Endothelial cell of umbilical vein (primary cell): ENCODE results near the gene ENTPD1. TPM values are rescaled to one million over a fixed set of nuclear protein-coding genes. Genes with fewer than 3 reads are reported as not detected.

ENCODE experiments used
- BruUV-seq: library from RNA; stranded (reverse); fragments of 400-500 nt; replicated peaks from 2 replicates; lab custom pipeline; 2021; lab: Mats Ljungman, UMichigan
- CTCF ChIA-PET: fragments of 300-600, 350-600 bp; sonication (Branson Sonifier 250); formaldehyde crosslinking; loops from one replicate; lab custom pipeline; 2021; ENCODE audit warnings: antibody characterized with exemption, inconsistent platforms; lab: Charles Lee
- POLR2A ChIA-PET: fragments of 300-600, 350-600 bp; sonication (Branson Sonifier 250); formaldehyde crosslinking; loops from one replicate; lab custom pipeline; 2021; ENCODE audit warnings: antibody characterized with exemption, inconsistent platforms; lab: Charles Lee
- DNase-seq: peaks from one replicate; pipeline ENCODE4 v3.0.0-alpha.2; 2011; ENCODE audit warnings: low read depth, low spot score
- FAIRE-seq: peaks from 2 replicates; lab custom pipeline; 2011; peaks lifted over from hg19 to GRCh38; lab: Jason Lieb, UNC
- H2AFZ ChIP-seq: 2 replicates; pipeline ENCODE4 v1.6.0; 2012; ENCODE audit warnings: low read depth, low read length, control low read depth, inconsistent platforms
- H3K27ac ChIP-seq: 2 replicates; pipeline ENCODE4 v1.5.1; 2011; ENCODE audit warnings: low read depth, mild to moderate bottlenecking, control low read depth, low read length, moderate library complexity; ENCODE audit not compliant: insufficient read depth
- H3K27me3 ChIP-seq, 2 experiments: 2 replicates each; pipeline versions ENCODE4 v1.6.0 to v1.6.1; 2011; ENCODE audit warnings: low read length in 2 of 2, mixed read lengths in 1 of 2; ENCODE audit not compliant: control insufficient read depth in 2 of 2, insufficient read depth in 2 of 2
- H3K36me3 ChIP-seq, 2 experiments: 2 replicates in 1 of 2; 3 replicates in 1 of 2; pipeline ENCODE4 v1.5.1; 2011; ENCODE audit warnings: low read length in 2 of 2, mild to moderate bottlenecking in 1 of 2, moderate library complexity in 1 of 2; ENCODE audit not compliant: control insufficient read depth in 2 of 2, insufficient read depth in 2 of 2; ENCODE audit errors: extremely low read depth in 1 of 2
- H3K4me1 ChIP-seq: 3 replicates; pipeline ENCODE4 v1.5.1; 2011; ENCODE audit warnings: mild to moderate bottlenecking, low read length; ENCODE audit not compliant: control insufficient read depth, insufficient read depth; ENCODE audit errors: extremely low read depth
- H3K4me2 ChIP-seq: 2 replicates; pipeline ENCODE4 v1.6.1; 2011; ENCODE audit warnings: low read length, control low read depth, mixed read lengths; ENCODE audit not compliant: insufficient read depth
- H3K4me3 ChIP-seq, 3 experiments: fragments of 200-600 bp in 1 of 3; sonication (generic), shearing (Covaris generic) in 1 of 3; replicated peaks in 1 of 3; 2 replicates each; pipeline ENCODE4 v1.5.1; 2011 to 2016; ENCODE audit warnings: control low read depth in 3 of 3, low read length in 3 of 3, mild to moderate bottlenecking in 2 of 3, inconsistent platforms in 1 of 3, low read depth in 1 of 3, moderate library complexity in 1 of 3; ENCODE audit not compliant: insufficient read depth in 1 of 3
- H3K79me2 ChIP-seq: 2 replicates; pipeline ENCODE4 v1.6.0; 2012; ENCODE audit warnings: low read length, inconsistent platforms; ENCODE audit not compliant: control insufficient read depth, insufficient read depth
- H3K9ac ChIP-seq: replicated peaks from 2 replicates; pipeline ENCODE3; 2011; ENCODE audit warnings: low read length, control low read depth; ENCODE audit not compliant: insufficient read depth; ENCODE audit errors: extremely low read depth
- H3K9me1 ChIP-seq: replicated peaks from 3 replicates; pipeline ENCODE4 v1.6.0; 2011; ENCODE audit warnings: mild to moderate bottlenecking, low read length; ENCODE audit not compliant: control insufficient read depth, insufficient read depth; ENCODE audit errors: extremely low read depth
- H3K9me3 ChIP-seq: replicated peaks from 2 replicates; pipeline ENCODE4 v1.5.1; 2012; ENCODE audit warnings: low read length, inconsistent platforms; ENCODE audit not compliant: control insufficient read depth, insufficient read depth
- H4K20me1 ChIP-seq: replicated peaks from 2 replicates; pipeline ENCODE3; 2011; ENCODE audit warnings: mild to moderate bottlenecking, low read length; ENCODE audit not compliant: control insufficient read depth, insufficient read depth; ENCODE audit errors: extremely low read depth
- FOS ChIP-seq: IDR thresholded peaks from 2 replicates; pipeline ENCODE4 v1.6.1; 2011; ENCODE audit warnings: mild to moderate bottlenecking, low read length, moderate library complexity, borderline replicate concordance; ENCODE audit not compliant: insufficient read depth
- GATA2 ChIP-seq: IDR thresholded peaks from 2 replicates; pipeline ENCODE4 v1.7.0; 2011; ENCODE audit warnings: low read depth, mild to moderate bottlenecking, moderate library complexity, mixed read lengths, low read length; ENCODE audit not compliant: insufficient read length, insufficient read depth
- JUN ChIP-seq: IDR thresholded peaks from 2 replicates; pipeline ENCODE4 v1.6.1; 2011; ENCODE audit warnings: borderline replicate concordance, low read depth; ENCODE audit not compliant: insufficient read length, insufficient read depth
- MAX ChIP-seq: IDR thresholded peaks from 2 replicates; pipeline ENCODE4 v1.6.1; 2011; ENCODE audit not compliant: insufficient read depth, insufficient read length
- POLR2A ChIP-seq: IDR thresholded peaks from 2 replicates; pipeline ENCODE4 v1.6.1; 2012; ENCODE audit warnings: low read depth, mild to moderate bottlenecking, control low read depth, low read length
- dilution Hi-C: fragments of 300-500 bp; cut with MboI; formaldehyde crosslinking; loops from one replicate; pipeline ENCODE4 v1.15.0; 2019; ENCODE audit warnings: low sequenced_read_pairs; ENCODE audit not compliant: extremely low pct_ligation_motif_present
- intact Hi-C: fragments of 100-400 bp; cut with micrococcal nuclease; formaldehyde crosslinking; loops from one replicate; pipeline ENCODE4 v1.10.0; 2022
- polyA plus RNA-seq, 4 experiments: library from polyadenylated mRNA; depleted of rRNA in 3 of 4; stranded (reverse) in 3 of 4; unstranded in 1 of 4; fragments of >200 nt; gene quantifications; 2 replicates each; pipeline versions ENCODE4 v1.2.1 to v1.2.3, GENCODE V29; 2011 to 2012; ENCODE audit warnings: missing spikeins in 1 of 4
- total RNA-seq: library from RNA; stranded (reverse); gene quantifications from 2 replicates; pipeline ENCODE4 v1.2.3, GENCODE V29; 2021

ENTPD1 gene
- total and polyA plus RNA-seq, 2 donors (not counting 3 experiments of a cell fraction or from before 2014, with no cell fraction given) = 10.2 to 23.0 TPM

GRCh38 chr10:95742485-95742884, 13.5 kb upstream of the ENTPD1 start:
- Histone ChIP-seq H3K36me3 (no peaks in the 10 kb centered on the region), H3K9ac (peak overlapping the region; percentile 57), H3K27me3 (no peaks in the 10 kb centered on the region), H2AFZ (no peak overlapping the region), H3K4me2 (peak overlapping the region; percentile 64), H3K9me3 (no peaks in the 10 kb centered on the region), H3K9me1 (no peaks in the 10 kb centered on the region), H3K4me3 (peak overlapping the region in 1 of 3 experiments; percentile 1), H3K4me1 (peaks cover 26% of the 10 kb centered on the region), H4K20me1 (no peaks in the 10 kb centered on the region), H3K79me2 (no peaks in the 10 kb centered on the region), H3K27ac (peak overlapping the region; percentile 75)
- BruUV-seq = TSS peak; percentile 59
- DNase-seq = peak; percentile 96
- intact Hi-C loops (loop anchor here (1.0 to 5.0 kb wide), 9 partner anchors 13 to 165 kb away; partner anchors contain the start of genes CC2D2B and ENTPD1), dilution Hi-C loops (no loop called here)
- ChIA-PET POLR2A (interaction anchor here (1.8 kb wide), 1 partner anchor 49 kb away, joined by 8 read pairs; the partner anchor contains the start of gene TCTN3), CTCF (interaction anchor here (0.7 to 3.9 kb wide), 12 partner anchors 12 to 274 kb away, joined by 3 to 79 read pairs (median 4); partner anchors contain the start of gene TCTN3)
- peak; percentile 79 for FAIRE-seq
- TF ChIP-seq POLR2A = no peak
- TF ChIP-seq JUN = peak; percentile 1

- POLR2A ChIA-PET = interaction anchor here (1.8 kb wide), 1 partner anchor 49 kb away, joined by 8 read pairs; the partner anchor contains the start of gene TCTN3
Observed at GRCh38 chr10:95742962-95743535, 12.9 kb upstream of the ENTPD1 start.

More at GRCh38 chr10:95742962-95743535, 12.9 kb upstream of the ENTPD1 start:
- BruUV-seq = no TSS peak
- FAIRE-seq (peak; percentile 82), DNase-seq (peak; percentile 45)
- CTCF ChIA-PET = interaction anchor here (0.9 to 3.9 kb wide), 4 partner anchors 12 to 122 kb away, joined by 4 to 79 read pairs (median 30); partner anchors contain the start of genes ENTPD1 and TCTN3
- Histone ChIP-seq H3K79me2 (no peaks in the 10 kb centered on the region), H3K36me3 (no peaks in the 10 kb centered on the region), H2AFZ (peak overlapping the region; percentile 50), H3K9ac (peak overlapping the region; percentile 57), H3K4me3 (no peak overlapping the region), H3K4me2 (peak overlapping the region; percentile 64), H3K9me1 (no peaks in the 10 kb centered on the region), H3K4me1 (peaks cover 26% of the 10 kb centered on the region), H3K27me3 (no peaks in the 10 kb centered on the region), H3K9me3 (no peaks in the 10 kb centered on the region), H3K27ac (peak overlapping the region; percentile 75), H4K20me1 (no peaks in the 10 kb centered on the region)
- dilution Hi-C loops = no loop called here
- intact Hi-C loops = loop anchor here (1.0 to 5.0 kb wide), 9 partner anchors 14 to 164 kb away; partner anchors contain the start of genes CC2D2B and ENTPD1
- peak; percentile 29 for TF ChIP-seq GATA2
- no peak for TF ChIP-seq MAX
- no peak for TF ChIP-seq FOS
